Right ventricle myocardium superior (tissue), 1 donor: ENCODE results near the gene ZMYND8. TPM values are rescaled to one million over a fixed set of nuclear protein-coding genes. Genes with fewer than 3 reads are reported as not detected.
"Not testable (repeated sequence)": the region's sequence is repeated elsewhere in the genome, so short reads cannot be mapped to it uniquely, and the experiment has no call there.

Source experiments
- ATAC-seq: fragments of 200-7000 bp; cut with Tn5 transposase; one replicate; pipeline ENCODE4 v1.9.1; 2020; ENCODE audit warnings: mild to moderate bottlenecking; ENCODE audit not compliant: poor library complexity
- DNase-seq: peaks from one replicate; pipeline ENCODE4 v3.0.0-alpha.2; 2020
- intact Hi-C: fragments of 100-400 bp; cut with DNase I; formaldehyde crosslinking; loops from one replicate; pipeline ENCODE4 v1.11.2; 2022
- total RNA-seq: library from RNA; stranded (reverse); fragmentation: NEBNext Ultra II Directional; extraction: Animal tissue kit (Norgen Biotek cat#: 25700); gene quantifications from one replicate; pipeline ENCODE4 v1.2.1, GENCODE V29; 2021
- donor health status: DM: no; HTN: yes; CAD: no; lungs with severe emphysema.

ZMYND8 gene
- total RNA-seq, 1 donor from 2014 or later: 37.7 TPM

GRCh38 chr20:47300071-47300470 lies 56.4 kb downstream of the ZMYND8 start:
- DNase-seq (no peak), ATAC-seq (no peak)
- intact Hi-C loops: no loop called here

- DNase-seq: no peak
Measured at GRCh38 chr20:47298624-47299023, 57.9 kb downstream of the ZMYND8 start.

GRCh38 chr20:47297746-47298145 lies 58.8 kb downstream of the ZMYND8 start:
- DNase-seq (no peak), ATAC-seq (no peak)
- intact Hi-C loops: no loop called here

More at GRCh38 chr20:47298624-47299023, 57.9 kb downstream of the ZMYND8 start:
- intact Hi-C loops: no loop called here
- no peak for ATAC-seq

- ATAC-seq (no peak), DNase-seq (no peak)
- intact Hi-C loops: no loop called here
Measured at GRCh38 chr20:47296950-47297349, 59.5 kb downstream of the ZMYND8 start.

GRCh38 chr20:47295921-47296426 lies 60.5 kb downstream of the ZMYND8 start:
- DNase-seq: no peak
- intact Hi-C loops: no loop called here
- ATAC-seq: no peak

- intact Hi-C loops: no loop called here
- no peak for DNase-seq
- peak; percentile 26 for ATAC-seq
Measured at GRCh38 chr20:47295129-47295813, 61.2 kb downstream of the ZMYND8 start.

GRCh38 chr20:47293631-47294030 lies 62.9 kb downstream of the ZMYND8 start:
- intact Hi-C loops: no loop called here
- ATAC-seq (no peak), DNase-seq (no peak)

GRCh38 chr20:47292581-47292980 lies 63.9 kb downstream of the ZMYND8 start:
- ATAC-seq: no peak
- intact Hi-C loops: no loop called here
- no peak for DNase-seq

- DNase-seq: no peak
- intact Hi-C loops: no loop called here
- ATAC-seq: no peak
Measured at GRCh38 chr20:47290666-47291430, 65.7 kb downstream of the ZMYND8 start.

GRCh38 chr20:47290008-47290407 lies 66.5 kb downstream of the ZMYND8 start:
- intact Hi-C loops: no loop called here
- DNase-seq: no peak
- ATAC-seq: no peak

- intact Hi-C loops: no loop called here
- DNase-seq (no peak), ATAC-seq (no peak)
Measured at GRCh38 chr20:47289096-47289495, 67.4 kb downstream of the ZMYND8 start.

- DNase-seq, intact Hi-C loops, ATAC-seq: not testable (repeated sequence)
Measured at GRCh38 chr20:47288530-47288929, 68.0 kb downstream of the ZMYND8 start.

- intact Hi-C loops: no loop called here
- no peak for DNase-seq
- ATAC-seq: no peak
Measured at GRCh38 chr20:47287609-47288144, 68.8 kb downstream of the ZMYND8 start.

GRCh38 chr20:47286681-47287080 lies 69.8 kb downstream of the ZMYND8 start:
- ATAC-seq (no peak), DNase-seq (no peak)
- intact Hi-C loops: no loop called here

- no peak for DNase-seq
- ATAC-seq: no peak
- intact Hi-C loops: no loop called here
Measured at GRCh38 chr20:47285189-47285588, 71.3 kb downstream of the ZMYND8 start.

GRCh38 chr20:47284373-47284772 lies 72.1 kb downstream of the ZMYND8 start:
- ATAC-seq (no peak), DNase-seq (no peak)
- intact Hi-C loops: no loop called here

GRCh38 chr20:47283411-47283810 lies 73.1 kb downstream of the ZMYND8 start:
- DNase-seq: no peak
- no peak for ATAC-seq
- intact Hi-C loops: no loop called here

GRCh38 chr20:47282864-47283263 lies 73.6 kb downstream of the ZMYND8 start:
- intact Hi-C loops: no loop called here
- no peak for ATAC-seq

GRCh38 chr20:47281376-47281775 lies 75.1 kb downstream of the ZMYND8 start:
- DNase-seq (no peak), ATAC-seq (no peak)
- intact Hi-C loops: no loop called here

More at GRCh38 chr20:47282864-47283263, 73.6 kb downstream of the ZMYND8 start:
- DNase-seq: no peak

- ATAC-seq (no peak), DNase-seq (no peak)
- intact Hi-C loops: no loop called here
Measured at GRCh38 chr20:47280668-47281067, 75.8 kb downstream of the ZMYND8 start.
